Small intestine (tissue), 7 donors: ENCODE measurements around the gene PACRG. TPM values are rescaled to one million over a fixed set of nuclear protein-coding genes. Genes with fewer than 3 reads are reported as not detected.

Source experiments
- DNase-seq, 2 donors: peaks; one replicate each; pipeline versions ENCODE4 v3.0.0 to v3.0.0-alpha.2; 2013
- FAIRE-seq: peaks from 2 replicates; lab custom pipeline; 2012; peaks lifted over from hg19 to GRCh38; lab: Jason Lieb, UNC
- H3K27ac ChIP-seq, 3 donors: one replicate each; pipeline ENCODE4 v1.5.1; 2013; ENCODE audit warnings: low read length in 2 of 3, mild to moderate bottlenecking in 2 of 3, control low read depth in 1 of 3, inconsistent platforms in 1 of 3, low read depth in 1 of 3, moderate library complexity in 1 of 3
- H3K27me3 ChIP-seq, 3 donors: one replicate each; pipeline ENCODE4 v1.6.1; 2013; ENCODE audit warnings: low read length in 3 of 3, inconsistent platforms in 1 of 3; ENCODE audit not compliant: control insufficient read depth in 3 of 3, insufficient read depth in 3 of 3
- H3K36me3 ChIP-seq, 3 donors: one replicate each; pipeline ENCODE4 v1.6.1; 2013; ENCODE audit warnings: low read length in 3 of 3, inconsistent platforms in 1 of 3, low read depth in 1 of 3, mild to moderate bottlenecking in 1 of 3, moderate library complexity in 1 of 3; ENCODE audit not compliant: control insufficient read depth in 3 of 3, insufficient read depth in 2 of 3
- H3K4me1 ChIP-seq, 3 donors: one replicate each; pipeline ENCODE4 v1.6.1; 2013; ENCODE audit warnings: low read length in 2 of 3, inconsistent platforms in 1 of 3, low read depth in 1 of 3, mild to moderate bottlenecking in 1 of 3, moderate library complexity in 1 of 3; ENCODE audit not compliant: control insufficient read depth in 3 of 3, insufficient read depth in 2 of 3
- H3K4me3 ChIP-seq, 3 donors: one replicate each; pipeline ENCODE4 v1.5.1; 2013; ENCODE audit warnings: low read length in 3 of 3, control low read depth in 1 of 3, inconsistent platforms in 1 of 3, low read depth in 1 of 3, mild to moderate bottlenecking in 1 of 3, moderate library complexity in 1 of 3
- H3K9me3 ChIP-seq, 2 donors: one replicate each; pipeline ENCODE4 v1.6.1; 2013; ENCODE audit warnings: low read depth in 1 of 2, low read length in 1 of 2; ENCODE audit not compliant: control insufficient read depth in 2 of 2, insufficient read depth in 1 of 2
- WGBS, 3 donors: extraction: QIAGEN DNeasy Blood & Tissue Kit; methylation state at CpG; one replicate each; pipeline ENCODE4 v1.1.7; 2013; 5-methylcytosine and 5-hydroxymethylcytosine counted together
- polyA plus RNA-seq, 4 donors: library from polyadenylated mRNA; stranded (reverse) in 3 of 4; unstranded in 1 of 4; fragments of 200-250 nt in 3 of 4; fragments of 120-200 nt in 1 of 4; gene quantifications; one replicate each; pipeline versions ENCODE4 v1.2.1 to v1.2.3, GENCODE V29; 2013
- donor health status: healthy with polysubstance abuse.
- donor health status: control.
- donor health status: control.
- donor health status: Bipolar disorder and iron deficiency.
- donor health status: healthy.

Gene PACRG
- polyA plus RNA-seq, 4 donors: 0.49 to 1.5 TPM; not detected in 2

- Histone ChIP-seq H3K36me3 (no peaks in the 10 kb centered on the region), H3K27me3 (no peaks in the 10 kb centered on the region), H3K27ac (no peak overlapping the region), H3K4me3 (no peak overlapping the region), H3K9me3 (peaks cover 2 to 5% of the 10 kb centered on the region in 2 donors), H3K4me1 (peaks cover 0 to 18% (median 0%) of the 10 kb centered on the region in 3 donors)
- DNase-seq: no peak
- 83 to 95% (median 94%) methylated on average over 2 of the region's 2 CpGs for WGBS, 3 donors
- FAIRE-seq: no peak
These were observed 215.1 kb downstream of the PACRG start for GRCh38 chr6:162942866-162943265.

GRCh38 chr6:162943369-162943768 lies 215.6 kb downstream of the PACRG start:
- FAIRE-seq (no peak), DNase-seq (no peak)
- Histone ChIP-seq H3K27ac (no peak overlapping the region), H3K9me3 (peaks cover 2 to 5% of the 10 kb centered on the region in 2 donors), H3K4me3 (no peak overlapping the region), H3K27me3 (no peaks in the 10 kb centered on the region), H3K36me3 (no peaks in the 10 kb centered on the region), H3K4me1 (peaks cover 0 to 18% (median 0%) of the 10 kb centered on the region in 3 donors)
- 71 to 83% (median 73%) methylated on average over 5 of the region's 5 CpGs for WGBS, 3 donors

DNA sequence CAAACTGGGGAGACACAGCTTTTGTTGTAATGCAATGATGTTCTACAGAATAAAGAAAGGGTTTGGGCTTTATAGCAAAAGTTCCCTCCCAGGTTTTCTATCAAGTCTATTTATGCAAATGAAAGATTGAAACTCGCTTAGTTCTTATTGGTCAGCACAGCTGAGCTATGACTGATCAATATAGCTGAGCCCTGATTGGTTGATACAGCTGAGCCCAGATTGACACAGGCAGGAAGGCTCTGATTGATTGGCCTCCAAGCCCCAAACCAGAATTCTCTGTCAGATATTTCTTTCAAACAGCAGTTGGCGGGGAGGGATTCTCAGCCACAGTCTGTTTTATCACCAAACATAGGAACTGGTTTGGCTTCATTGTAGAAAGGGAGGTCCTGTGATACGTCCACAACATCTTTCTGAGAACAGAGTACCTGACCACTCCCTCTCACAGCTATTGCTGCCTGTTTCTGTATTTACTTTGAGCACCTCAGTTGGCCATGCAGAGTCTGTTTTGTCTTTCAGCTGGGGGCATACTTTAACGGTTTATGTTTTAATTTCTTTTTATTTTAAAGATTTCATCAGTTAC lies 223.5 kb downstream of the PACRG start:
- H3K36me3 ChIP-seq: no peaks in the 10 kb centered on the region
- no peak overlapping the region for H3K4me3 ChIP-seq
- no peak for DNase-seq
- no peak overlapping the region for H3K27ac ChIP-seq
- no peaks in the 10 kb centered on the region for H3K4me1 ChIP-seq
- no peaks in the 10 kb centered on the region for H3K9me3 ChIP-seq
- FAIRE-seq: no peak
- whole genome bisulfite sequencing, 3 donors: 52 to 72% (median 59%) methylated on average over 4 of the region's 4 CpGs
- no peaks in the 10 kb centered on the region for H3K27me3 ChIP-seq

- FAIRE-seq (no peak), DNase-seq (no peak)
- no peak overlapping the region for H3K27ac ChIP-seq
- no peaks in the 10 kb centered on the region for H3K27me3 ChIP-seq
- WGBS, 3 donors: 72 to 80% (median 80%) methylated on average over 4 of the region's 4 CpGs
- H3K4me3 ChIP-seq: no peak overlapping the region
- H3K4me1 ChIP-seq: no peaks in the 10 kb centered on the region
- no peaks in the 10 kb centered on the region for H3K9me3 ChIP-seq
- H3K36me3 ChIP-seq: no peaks in the 10 kb centered on the region
These were observed 224.6 kb downstream of the PACRG start for GRCh38 chr6:162952423-162952822.

- 82 to 91% (median 86%) methylated on average over 3 of the region's 3 CpGs for WGBS, 3 donors
These were observed 229.3 kb downstream of the PACRG start for GRCh38 chr6:162957062-162957461.

DNA sequence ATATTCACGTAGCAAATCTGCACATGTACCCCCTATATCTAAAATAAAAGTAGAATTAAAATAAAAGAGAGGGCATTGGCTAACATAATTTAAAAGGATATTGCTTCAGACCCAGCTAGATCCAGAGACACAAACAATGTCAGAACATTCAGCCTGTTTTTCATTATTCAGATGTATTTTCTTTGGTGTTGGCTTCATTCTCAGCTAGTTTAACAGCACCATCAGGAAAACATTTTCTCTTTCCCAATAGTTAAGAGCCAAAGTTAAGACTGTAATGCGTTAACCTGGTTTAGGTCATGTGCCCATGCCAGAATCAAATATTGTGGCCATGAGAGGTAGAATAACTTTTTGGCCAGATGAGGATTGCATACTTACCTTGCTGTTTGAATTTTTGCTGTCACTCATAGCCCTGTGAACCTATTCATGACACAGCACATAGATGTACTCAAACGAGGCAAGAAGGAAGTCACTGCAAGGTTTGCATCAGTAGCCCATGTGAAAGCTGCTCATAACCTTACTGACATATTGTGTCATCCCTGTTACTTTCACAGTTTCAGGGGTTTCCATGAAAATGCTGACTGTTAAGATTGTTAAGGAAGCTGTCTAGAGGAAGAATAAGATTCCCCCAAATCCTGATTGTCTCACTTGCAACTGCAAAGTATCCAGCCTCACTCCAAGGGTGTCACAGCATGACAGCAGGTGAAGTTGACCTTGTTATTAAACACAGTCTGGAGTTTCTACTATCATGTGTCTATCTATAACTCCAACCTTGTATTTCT lies 233.1 kb downstream of the PACRG start:
- no peak overlapping the region for H3K27ac ChIP-seq
- no peaks in the 10 kb centered on the region for H3K9me3 ChIP-seq
- WGBS, 3 donors: 63 to 83% (median 75%) methylated on average over 3 of the region's 3 CpGs
- H3K4me3 ChIP-seq: no peak overlapping the region
- no peaks in the 10 kb centered on the region for H3K27me3 ChIP-seq
- no peak for FAIRE-seq
- no peaks in the 10 kb centered on the region for H3K36me3 ChIP-seq
- no peak for DNase-seq
- no peaks in the 10 kb centered on the region for H3K4me1 ChIP-seq

More at GRCh38 chr6:162957062-162957461, 229.3 kb downstream of the PACRG start:
- Histone ChIP-seq H3K27ac (no peak overlapping the region), H3K27me3 (no peaks in the 10 kb centered on the region), H3K4me3 (no peak overlapping the region), H3K36me3 (no peaks in the 10 kb centered on the region), H3K4me1 (no peaks in the 10 kb centered on the region), H3K9me3 (no peaks in the 10 kb centered on the region)
- FAIRE-seq (no peak), DNase-seq (no peak)

DNA sequence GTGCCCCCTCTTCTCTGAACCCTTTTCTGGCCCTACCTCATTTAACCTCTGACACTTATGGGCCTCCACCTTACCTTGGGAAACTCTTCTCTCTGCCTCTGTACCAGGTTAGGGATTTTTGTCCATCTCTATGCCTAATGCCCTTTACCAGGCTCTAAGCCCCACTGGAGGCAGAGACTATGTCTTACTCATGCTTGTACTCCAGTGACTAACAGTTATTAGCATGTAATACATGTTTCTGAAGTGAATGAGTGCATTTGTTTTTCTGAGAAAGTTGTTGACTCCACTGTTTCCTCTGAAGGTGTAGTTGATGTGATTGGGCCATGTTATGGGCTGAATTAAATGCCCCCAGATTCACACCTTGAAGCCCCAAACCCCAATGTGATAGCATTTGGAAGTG lies 234.3 kb downstream of the PACRG start:
- Histone ChIP-seq H3K36me3 (no peaks in the 10 kb centered on the region), H3K4me3 (no peak overlapping the region), H3K9me3 (no peaks in the 10 kb centered on the region), H3K27ac (no peak overlapping the region), H3K4me1 (no peaks in the 10 kb centered on the region), H3K27me3 (no peaks in the 10 kb centered on the region)
- DNase-seq (no peak), FAIRE-seq (no peak)

DNA sequence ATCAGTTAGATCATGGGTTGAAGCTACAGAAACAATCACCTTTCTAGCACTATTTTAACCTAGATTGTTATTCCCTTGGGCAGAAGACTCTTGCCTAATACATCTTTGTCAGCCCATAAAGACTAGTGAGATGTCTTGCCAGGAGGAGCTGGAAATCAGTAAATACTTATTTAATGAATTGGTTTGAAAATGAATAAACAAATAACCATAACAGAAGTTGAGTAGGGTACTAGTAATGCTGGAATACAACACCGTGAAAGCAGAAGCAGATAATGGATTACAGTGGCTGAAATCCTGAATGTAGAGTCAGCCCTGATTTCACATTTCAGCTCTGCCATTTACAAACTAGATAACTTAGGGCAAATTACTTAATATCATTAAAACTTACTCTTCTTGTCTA lies 236.1 kb downstream of the PACRG start:
- WGBS, 3 donors: 71 to 88% (median 83%) methylated on average over 1 of the region's 1 CpG
- Histone ChIP-seq H3K27me3 (no peaks in the 10 kb centered on the region), H3K4me1 (no peaks in the 10 kb centered on the region), H3K27ac (no peak overlapping the region), H3K9me3 (no peaks in the 10 kb centered on the region), H3K36me3 (no peaks in the 10 kb centered on the region), H3K4me3 (no peak overlapping the region)
- DNase-seq: no peak
- no peak for FAIRE-seq
